Nephron progenitor cell (in vitro differentiated cells): ENCODE results near the gene LCLAT1.

ENCODE experiments used
- DNase-seq: peaks from one replicate; pipeline ENCODE4 v3.0.0; 2021
- H3K27ac Mint-ChIP-seq: 2 replicates; pipeline ENCODE4 v1.8.0; 2021; ENCODE audit warnings: mild to moderate bottlenecking, moderate library complexity, mixed read lengths
- H3K27me3 Mint-ChIP-seq: 2 replicates; pipeline ENCODE4 v1.8.0; 2021; ENCODE audit warnings: mild to moderate bottlenecking, low read depth, mixed read lengths; ENCODE audit not compliant: poor library complexity
- H3K36me3 Mint-ChIP-seq: 2 replicates; pipeline ENCODE4 v1.8.0; 2021; ENCODE audit warnings: low read depth, mixed read lengths
- H3K4me1 Mint-ChIP-seq: 2 replicates; pipeline ENCODE4 v1.8.0; 2021; ENCODE audit warnings: mixed read lengths
- H3K4me3 Mint-ChIP-seq: 2 replicates; pipeline ENCODE4 v1.8.0; 2021; ENCODE audit warnings: mild to moderate bottlenecking, moderate library complexity, mixed read lengths
- H3K9me3 Mint-ChIP-seq: 2 replicates; pipeline ENCODE4 v1.8.0; 2021; ENCODE audit warnings: mild to moderate bottlenecking, moderate library complexity, mixed read lengths
- CTCF ChIP-seq: fragments of 200-600 bp; sonication (generic); IDR thresholded peaks from 2 replicates; pipeline ENCODE4 v1.5.0; 2021; ENCODE audit warnings: antibody characterized with exemption

LCLAT1 gene

DNA sequence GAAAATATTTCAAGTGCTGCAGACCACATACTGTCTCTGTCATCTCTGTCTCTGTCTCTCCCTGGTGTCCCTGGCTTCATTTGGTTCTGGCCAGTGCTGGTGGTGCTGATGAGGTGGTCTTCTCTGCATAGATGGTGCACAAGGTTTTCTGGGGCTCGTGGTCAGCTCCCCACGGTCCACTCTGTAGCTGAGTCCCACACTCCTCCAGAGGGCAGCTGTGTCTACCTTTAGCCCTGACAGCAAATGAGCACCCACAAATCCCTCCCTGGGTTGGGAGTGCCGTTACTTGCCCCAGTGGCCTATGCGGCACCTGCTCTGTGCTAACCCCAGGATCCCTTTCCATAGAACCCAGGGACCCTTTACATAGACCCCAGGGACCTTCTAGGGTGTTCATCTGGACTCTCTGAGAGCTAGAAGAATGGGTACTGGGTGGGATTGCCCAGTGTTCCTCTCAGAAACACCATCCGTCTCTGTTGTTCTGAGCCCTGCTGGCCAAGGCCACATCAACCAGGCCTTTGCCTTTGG is 230.9 kb downstream of the LCLAT1 start:
- Mint-ChIP-seq H3K27me3 (peaks cover 11% of the 10 kb centered on the region), H3K9me3 (peaks cover 4% of the 10 kb centered on the region), H3K4me3 (no peak overlapping the region), H3K4me1 (peaks cover 26% of the 10 kb centered on the region), H3K27ac (peak overlapping the region; percentile 50), H3K36me3 (no peaks in the 10 kb centered on the region)
- no peak for DNase-seq
- TF ChIP-seq CTCF: no peak

- Mint-ChIP-seq H3K4me1 (peaks cover 26% of the 10 kb centered on the region), H3K4me3 (no peak overlapping the region), H3K9me3 (peaks cover 7% of the 10 kb centered on the region), H3K36me3 (no peaks in the 10 kb centered on the region), H3K27ac (peak overlapping the region; percentile 84), H3K27me3 (peaks cover 11% of the 10 kb centered on the region)
- no peak for DNase-seq
- TF ChIP-seq CTCF: no peak
Observed at GRCh38 chr2:30678410-30679137, 231.5 kb downstream of the LCLAT1 start.

DNA sequence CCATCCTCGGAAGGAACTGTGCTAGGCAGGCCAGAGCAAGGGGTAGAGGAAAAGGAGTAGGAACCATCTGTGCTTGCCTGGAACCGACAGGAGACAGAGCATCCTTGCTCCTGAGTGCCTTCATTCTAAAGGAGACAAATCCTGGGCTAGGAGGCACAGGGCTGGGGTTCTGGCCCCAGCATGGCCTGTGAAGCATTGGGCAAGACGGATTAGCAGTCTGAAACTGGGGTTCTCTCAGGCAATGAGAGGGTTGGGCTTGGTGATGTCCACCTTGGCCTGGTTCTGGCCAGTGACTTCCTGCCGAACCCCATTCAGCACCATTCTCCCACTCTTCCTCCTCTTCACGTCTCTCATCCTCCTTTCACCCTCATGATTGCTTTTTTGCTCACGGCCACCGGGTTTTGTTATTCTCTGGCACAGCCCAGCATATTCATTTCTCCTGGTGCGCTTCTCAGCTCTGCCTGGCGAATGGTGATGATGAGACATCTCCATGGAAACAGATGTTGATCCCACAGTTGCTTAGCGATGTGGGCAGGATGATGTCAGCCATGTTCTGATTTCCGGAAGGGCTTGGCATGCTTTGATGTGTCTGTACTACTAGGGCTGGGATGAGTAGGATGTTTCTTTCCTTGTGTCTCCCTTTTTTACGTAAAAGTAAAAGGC is 232.5 kb downstream of the LCLAT1 start:
- Mint-ChIP-seq H3K36me3 (no peaks in the 10 kb centered on the region), H3K4me1 (peaks cover 26% of the 10 kb centered on the region), H3K27me3 (peaks cover 11% of the 10 kb centered on the region), H3K4me3 (no peak overlapping the region), H3K27ac (peak overlapping the region; percentile 84), H3K9me3 (peaks cover 9% of the 10 kb centered on the region)
- TF ChIP-seq CTCF: no peak
- DNase-seq: no peak

DNA sequence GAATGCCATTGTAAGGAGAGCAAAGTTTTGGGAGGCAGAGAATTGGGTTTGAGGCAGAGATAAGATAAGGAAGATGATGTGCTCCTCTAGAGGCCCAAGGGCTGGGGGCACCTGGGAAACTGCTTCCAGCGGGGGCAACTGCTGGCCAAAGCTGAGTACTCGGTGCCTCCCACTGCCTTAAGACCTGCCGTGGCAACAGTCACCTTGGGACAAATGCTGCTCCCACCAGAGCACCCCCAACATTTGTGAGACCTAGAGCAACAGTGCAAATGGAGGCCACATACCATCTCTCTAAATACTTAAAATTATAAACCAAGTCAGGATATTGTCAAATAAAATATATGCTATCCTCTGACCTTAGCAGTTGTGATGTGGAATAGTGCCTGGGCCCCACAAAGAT is 233.1 kb downstream of the LCLAT1 start:
- no peak for DNase-seq
- Mint-ChIP-seq H3K9me3 (peaks cover 8% of the 10 kb centered on the region), H3K4me3 (no peak overlapping the region), H3K27me3 (peaks cover 11% of the 10 kb centered on the region), H3K4me1 (peaks cover 27% of the 10 kb centered on the region), H3K27ac (no peak overlapping the region), H3K36me3 (no peaks in the 10 kb centered on the region)
- no peak for TF ChIP-seq CTCF

DNA sequence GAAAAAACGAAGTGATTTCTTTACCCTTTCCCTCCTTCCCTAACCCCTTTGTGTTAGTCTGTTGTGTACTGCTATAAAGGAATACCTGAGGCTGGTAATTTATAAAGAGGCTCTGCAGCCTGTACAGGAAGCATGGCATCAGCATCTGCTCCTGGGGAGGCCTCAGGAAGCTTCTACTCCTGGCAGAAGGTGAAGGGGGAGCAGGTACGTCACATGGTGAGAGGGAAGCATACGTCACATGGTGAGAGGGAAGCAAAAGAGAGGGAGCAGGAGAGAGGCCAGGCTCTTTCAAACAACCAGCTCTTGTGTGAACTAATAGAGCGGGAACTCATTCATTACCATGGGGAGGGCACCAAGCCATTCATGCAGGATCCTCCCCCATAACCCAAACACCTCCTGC is 234.0 kb downstream of the LCLAT1 start:
- TF ChIP-seq CTCF: no peak
- Mint-ChIP-seq H3K27ac (no peak overlapping the region), H3K4me1 (peaks cover 36% of the 10 kb centered on the region), H3K9me3 (peaks cover 8% of the 10 kb centered on the region), H3K36me3 (no peaks in the 10 kb centered on the region), H3K4me3 (no peak overlapping the region), H3K27me3 (peaks cover 11% of the 10 kb centered on the region)
- DNase-seq: no peak
